COR-L47 (cell line): ENCODE results near the gene GRIK3.

Experiments used
- DNase-seq: peaks from one replicate; lab custom pipeline; 2025; lab: John Stamatoyannopoulos, UW

Gene GRIK3

GRCh38 chr1:36876990-36877389 lies 157.3 kb downstream of the GRIK3 start:
- DNase-seq: no peak

- DNase-seq: no peak
Observed at GRCh38 chr1:36874271-36875060, 159.8 kb downstream of the GRIK3 start.

- no peak for DNase-seq
Observed at GRCh38 chr1:36872858-36873257, 161.5 kb downstream of the GRIK3 start.

GRCh38 chr1:36872126-36872754 lies 162.1 kb downstream of the GRIK3 start:
- DNase-seq: no peak

- DNase-seq: peak; percentile 73
Observed at GRCh38 chr1:36871146-36871971, 163.0 kb downstream of the GRIK3 start.

GRCh38 chr1:36869826-36870225 lies 164.5 kb downstream of the GRIK3 start:
- DNase-seq: no peak

- DNase-seq: no peak
Observed at GRCh38 chr1:36869054-36869453, 165.3 kb downstream of the GRIK3 start.

GRCh38 chr1:36867575-36867974 lies 166.7 kb downstream of the GRIK3 start:
- no peak for DNase-seq

- DNase-seq: no peak
Observed at GRCh38 chr1:36866169-36866814, 168.0 kb downstream of the GRIK3 start.

- DNase-seq: no peak
Observed at GRCh38 chr1:36865602-36865900, 168.8 kb downstream of the GRIK3 start.

- no peak for DNase-seq
Observed at GRCh38 chr1:36864823-36865601, 169.3 kb downstream of the GRIK3 start.

- no peak for DNase-seq
Observed at GRCh38 chr1:36864182-36864822, 170.0 kb downstream of the GRIK3 start.

GRCh38 chr1:36863500-36863899 lies 170.8 kb downstream of the GRIK3 start:
- no peak for DNase-seq

- DNase-seq: no peak
Observed at GRCh38 chr1:36863061-36863460, 171.3 kb downstream of the GRIK3 start.

GRCh38 chr1:36861375-36861774 lies 172.9 kb downstream of the GRIK3 start:
- DNase-seq: no peak

GRCh38 chr1:36859926-36860325 lies 174.4 kb downstream of the GRIK3 start:
- DNase-seq: no peak

GRCh38 chr1:36858981-36859380 lies 175.3 kb downstream of the GRIK3 start:
- no peak for DNase-seq

- DNase-seq: no peak
Observed at GRCh38 chr1:36858553-36858952, 175.8 kb downstream of the GRIK3 start.

- DNase-seq: no peak
Observed at GRCh38 chr1:36857754-36858153, 176.6 kb downstream of the GRIK3 start.

GRCh38 chr1:36855699-36856494 lies 178.4 kb downstream of the GRIK3 start:
- peak; percentile 38 for DNase-seq
